Islet precursor cell (in vitro differentiated cells): Measurements from ENCODE around the gene COLGALT1.

Experiments used
- DNase-seq: peaks from one replicate; pipeline ENCODE4 v3.0.0-alpha.2; 2018

The COLGALT1 gene

GRCh38 chr19:17602217-17602616 lies 46.8 kb downstream of the COLGALT1 start:
- DNase-seq: no peak

- DNase-seq: no peak
Measured at GRCh38 chr19:17602872-17603510, 47.5 kb downstream of the COLGALT1 start.

- no peak for DNase-seq
Measured at GRCh38 chr19:17604372-17605025, 49.0 kb downstream of the COLGALT1 start.

- no peak for DNase-seq
Measured at GRCh38 chr19:17605117-17605516, 49.7 kb downstream of the COLGALT1 start.

- DNase-seq: peak; percentile 95
Measured at GRCh38 chr19:17605761-17606589, 50.5 kb downstream of the COLGALT1 start.

- DNase-seq: peak; percentile 62
Measured at GRCh38 chr19:17606590-17607185, 51.2 kb downstream of the COLGALT1 start.

- DNase-seq: no peak
Measured at GRCh38 chr19:17607936-17608335, 52.5 kb downstream of the COLGALT1 start.

GRCh38 chr19:17610384-17610783 lies 54.9 kb downstream of the COLGALT1 start:
- no peak for DNase-seq

GRCh38 chr19:17611462-17612244 lies 56.2 kb downstream of the COLGALT1 start:
- DNase-seq: no peak

- no peak for DNase-seq
Measured at GRCh38 chr19:17614476-17614875, 59.0 kb downstream of the COLGALT1 start.

- DNase-seq: no peak
Measured at GRCh38 chr19:17615889-17616685, 60.6 kb downstream of the COLGALT1 start.

- DNase-seq: no peak
Measured at GRCh38 chr19:17616686-17616960, 61.2 kb downstream of the COLGALT1 start.

- DNase-seq: peak; percentile 73
Measured at GRCh38 chr19:17616961-17617806, 61.7 kb downstream of the COLGALT1 start.

GRCh38 chr19:17617807-17618192 lies 62.4 kb downstream of the COLGALT1 start:
- DNase-seq: no peak

- DNase-seq: no peak
Measured at GRCh38 chr19:17618281-17618903, 62.9 kb downstream of the COLGALT1 start.

- no peak for DNase-seq
Measured at GRCh38 chr19:17618936-17619335, 63.5 kb downstream of the COLGALT1 start.

GRCh38 chr19:17620696-17621095 lies 65.2 kb downstream of the COLGALT1 start:
- DNase-seq: no peak

- DNase-seq: no peak
Measured at GRCh38 chr19:17623224-17623935, 67.9 kb downstream of the COLGALT1 start.

GRCh38 chr19:17624314-17624991 lies 69.0 kb downstream of the COLGALT1 start:
- DNase-seq: no peak
